Testis (tissue), 2 donors: ENCODE data around the gene TAB2.

ENCODE experiments used
- CTCF ChIP-seq, 3 experiments: fragments of 450-650 bp in 2 of 3; fragments of 200-600 bp in 1 of 3; sonication (generic) in 1 of 3; IDR thresholded peaks; one replicate each; pipeline ENCODE4 v1.5.1; 2016 to 2019; ENCODE audit warnings: antibody characterized with exemption in 3 of 3, mild to moderate bottlenecking in 2 of 3, moderate library complexity in 1 of 3
- POLR2A ChIP-seq: fragments of 450-650 bp; IDR thresholded peaks from one replicate; pipeline ENCODE4 v1.6.1; 2017; ENCODE audit warnings: antibody characterized with exemption, mild to moderate bottlenecking, moderate library complexity

DNA sequence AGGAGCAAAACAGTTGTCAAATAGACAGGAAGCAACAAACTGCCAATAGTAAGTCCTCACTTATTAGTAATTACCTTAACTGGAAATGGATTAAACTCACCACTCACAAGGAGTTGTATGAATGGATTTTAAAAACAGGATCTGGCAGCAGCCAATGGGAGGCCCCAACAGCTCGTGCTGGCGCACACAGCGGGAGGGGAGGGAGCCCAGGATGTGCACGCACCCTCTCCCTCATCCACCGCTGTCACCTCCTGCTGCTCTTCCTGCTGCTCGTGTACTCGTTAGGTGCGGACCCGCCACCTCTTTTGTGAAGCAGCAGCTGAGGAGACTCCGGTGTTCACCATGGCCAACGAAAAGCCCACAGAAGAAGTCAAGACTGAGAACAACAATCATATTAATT is 82.5 kb downstream of the TAB2 start, which contains the start of gene SUMO4:
- TF ChIP-seq CTCF (IDR thresholded peaks at IDR 0.05) (no peak), POLR2A (no peak)
